CD4-positive, alpha-beta T cell treated with Interleukin-15 for 4 hours (primary cell): ENCODE measurements around the gene IFT122.
"Not testable (repeated sequence)": the region's sequence is repeated elsewhere in the genome, so short reads cannot be mapped to it uniquely, and the experiment has no call there.

Source experiments
- DNase-seq: peaks from one replicate; pipeline ENCODE4 v3.0.0-alpha.2; 2020; ENCODE audit warnings: low spot score

IFT122 gene

GRCh38 chr3:129439817-129440617 is at the start of gene IFT122, which contains the start of gene MBD4:
TSS of gene IFT122 (plus strand) at chr3:129440224. CDS start at chr3:129440331, 107 bp downstream.
TSS of gene MBD4 (minus strand) at chr3:129439948. CDS start at chr3:129439833, 115 bp downstream.
- peak; percentile 100 for DNase-seq

- DNase-seq: not testable (repeated sequence)
These were observed 48.4 kb upstream of the IFT122 start for GRCh38 chr3:129391583-129391982.

- DNase-seq: not testable (repeated sequence)
These were observed 47.7 kb upstream of the IFT122 start for GRCh38 chr3:129392106-129392887.

- DNase-seq: no peak
These were observed 46.8 kb upstream of the IFT122 start for GRCh38 chr3:129393271-129393670.

- DNase-seq: not testable (repeated sequence)
These were observed 46.1 kb upstream of the IFT122 start for GRCh38 chr3:129393760-129394564.

GRCh38 chr3:129398803-129399144 is 41.2 kb upstream of the IFT122 start:
- DNase-seq: no peak

GRCh38 chr3:129399145-129399894 is 40.7 kb upstream of the IFT122 start:
- DNase-seq: peak; percentile 81

GRCh38 chr3:129399895-129400357 is 40.1 kb upstream of the IFT122 start:
- DNase-seq: no peak

GRCh38 chr3:129402210-129402609 is 37.8 kb upstream of the IFT122 start:
- no peak for DNase-seq

GRCh38 chr3:129402616-129403015 is 37.4 kb upstream of the IFT122 start:
- DNase-seq: no peak

- DNase-seq: no peak
These were observed 36.6 kb upstream of the IFT122 start for GRCh38 chr3:129403450-129403849.

- DNase-seq: no peak
These were observed 35.9 kb upstream of the IFT122 start for GRCh38 chr3:129404130-129404529.

GRCh38 chr3:129404610-129405009 is 35.4 kb upstream of the IFT122 start:
- DNase-seq: no peak

- DNase-seq: no peak
These were observed 30.5 kb upstream of the IFT122 start for GRCh38 chr3:129409541-129409940.

- no peak for DNase-seq
These were observed 29.1 kb upstream of the IFT122 start for GRCh38 chr3:129410971-129411370.

GRCh38 chr3:129412542-129413198 is 27.4 kb upstream of the IFT122 start:
- no peak for DNase-seq

GRCh38 chr3:129413238-129413637 is 26.8 kb upstream of the IFT122 start:
- DNase-seq: not testable (repeated sequence)

- no peak for DNase-seq
These were observed 26.1 kb upstream of the IFT122 start for GRCh38 chr3:129413687-129414506.

- no peak for DNase-seq
These were observed 24.6 kb upstream of the IFT122 start for GRCh38 chr3:129415378-129415777.

GRCh38 chr3:129415830-129416229 is 24.2 kb upstream of the IFT122 start:
- DNase-seq: no peak
